ENCODE data around the gene HEMK1.

GRCh38 chr3:50532062-50532705 is 37.1 kb upstream of the HEMK1 start:
- no peak for TF ChIP-seq CTCF (IDR thresholded peaks at IDR 0.05)
- no peak for TF ChIP-seq POLR2A (IDR thresholded peaks at IDR 0.05)

All from esophagus squamous epithelium (tissue), 4 donors.